ENCODE results near the gene EIF5.

Gene EIF5

DNA sequence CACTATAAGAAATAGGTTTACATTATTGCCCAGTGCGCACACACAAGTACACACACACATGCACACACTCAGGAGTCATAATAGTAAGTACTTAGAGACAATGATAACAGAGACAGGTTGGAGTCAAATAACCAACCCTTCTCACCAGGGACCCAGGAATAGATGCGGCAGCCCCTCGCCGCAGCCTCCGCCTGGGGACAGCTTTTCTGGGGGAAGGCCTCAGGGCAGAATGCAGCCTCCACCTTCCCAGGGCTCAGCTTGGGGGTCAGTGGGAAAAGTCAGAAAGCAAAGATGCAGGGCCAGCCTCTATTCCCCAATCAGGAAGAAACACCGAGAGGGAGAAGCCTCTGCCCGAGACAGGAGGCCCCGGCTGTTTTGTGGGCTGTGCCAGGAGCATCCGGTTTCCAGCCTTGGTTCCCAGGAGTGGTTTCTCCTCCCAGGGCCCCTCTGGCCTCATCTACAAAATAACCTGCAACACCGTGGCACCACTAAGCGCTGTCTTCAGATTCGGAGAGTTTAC lies 23.4 kb upstream of the EIF5 start:
- no peak for DNase-seq (ENCODE audit: low read depth, low spot score)

DNA sequence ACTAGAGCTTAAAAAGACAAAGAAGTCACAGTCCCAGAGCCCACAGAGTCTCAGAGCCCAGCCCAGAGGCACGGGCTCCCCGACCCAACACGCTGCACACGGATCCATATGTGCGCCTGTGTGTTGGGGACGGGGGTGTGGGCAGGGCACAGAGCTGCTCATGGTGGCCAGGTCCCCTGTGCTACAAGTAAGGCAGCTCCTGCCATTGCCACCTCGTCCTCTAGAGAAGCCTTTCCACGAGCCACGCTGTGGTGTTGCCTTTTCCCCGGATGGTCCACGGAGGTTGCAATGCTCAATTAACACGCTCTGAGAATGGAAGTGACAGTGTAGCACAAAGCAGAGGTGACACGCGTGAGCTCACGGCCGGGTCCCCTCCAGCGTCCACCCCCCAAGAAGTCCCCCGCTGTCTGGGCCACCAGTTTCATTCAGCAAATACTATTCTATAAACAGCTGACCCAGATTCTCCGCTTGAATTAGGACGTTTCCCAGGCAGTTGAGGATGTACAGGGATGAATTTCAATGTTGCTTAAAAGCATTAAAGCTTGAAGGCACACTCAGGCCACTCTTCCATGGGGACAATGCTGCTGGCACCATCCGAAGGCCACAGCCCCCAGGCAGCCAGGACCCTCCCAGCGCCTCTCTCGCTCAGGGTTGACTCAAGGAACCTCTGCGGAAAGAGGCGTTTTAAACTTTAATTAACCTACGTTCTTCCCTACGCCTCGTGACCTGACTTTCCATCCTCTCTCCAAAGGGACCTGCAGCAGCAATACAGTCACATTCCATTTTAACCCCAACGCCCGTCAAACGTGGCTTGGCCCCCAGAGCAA lies 22.7 kb upstream of the EIF5 start:
- no peak for DNase-seq (ENCODE audit: low read depth, low spot score)

DNA sequence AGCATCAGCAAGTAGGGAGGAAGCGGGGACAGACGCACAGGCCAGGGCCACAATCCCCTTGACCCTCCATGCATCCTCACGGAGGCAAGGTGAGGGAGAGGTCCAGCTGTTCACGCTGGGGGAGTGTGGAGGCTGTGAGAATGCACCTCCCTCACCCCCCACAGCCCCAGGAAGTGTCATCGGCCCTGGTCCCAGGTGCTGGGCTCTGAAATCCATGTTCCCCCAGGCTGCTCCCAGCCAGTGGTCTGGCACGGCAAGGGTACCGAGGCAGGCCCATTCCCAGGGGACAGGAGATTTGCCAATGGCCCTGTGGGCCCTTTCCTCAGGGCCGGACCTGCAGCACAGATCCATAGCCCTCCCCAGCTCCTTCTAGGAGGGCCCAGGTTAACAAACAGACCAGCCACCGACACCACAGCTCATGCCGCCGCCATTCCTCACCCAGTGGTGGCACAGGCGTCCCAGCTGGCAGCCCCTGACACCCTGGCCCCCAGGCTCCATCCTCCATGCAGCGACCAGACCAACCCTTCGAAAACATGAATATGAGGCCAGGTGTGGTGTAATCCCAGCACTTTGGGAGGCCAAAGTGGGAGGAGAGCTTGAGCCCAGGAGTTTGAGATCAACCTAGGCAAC lies 21.9 kb upstream of the EIF5 start:
- DNase-seq (ENCODE audit: low read depth, low spot score): no peak

DNA sequence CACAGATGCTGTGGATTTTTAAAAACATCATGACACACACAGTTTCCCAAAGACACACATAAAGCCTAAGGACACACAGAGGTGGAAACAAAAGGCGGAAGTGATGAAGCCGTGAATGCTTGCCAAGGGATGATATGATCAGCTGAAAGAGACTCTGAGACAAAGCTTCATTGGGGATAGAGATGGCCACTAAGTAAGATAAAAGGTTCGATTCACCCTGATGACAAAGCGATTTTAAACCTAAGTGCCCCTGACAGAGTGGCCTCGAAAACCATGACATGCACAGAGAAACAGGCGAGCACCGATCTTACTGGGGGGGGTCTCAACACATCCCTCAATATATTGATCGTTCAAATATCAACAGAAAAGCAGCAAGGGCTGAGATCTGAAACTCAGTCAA lies 20.3 kb upstream of the EIF5 start:
- DNase-seq (ENCODE audit: low read depth, low spot score): no peak

DNA sequence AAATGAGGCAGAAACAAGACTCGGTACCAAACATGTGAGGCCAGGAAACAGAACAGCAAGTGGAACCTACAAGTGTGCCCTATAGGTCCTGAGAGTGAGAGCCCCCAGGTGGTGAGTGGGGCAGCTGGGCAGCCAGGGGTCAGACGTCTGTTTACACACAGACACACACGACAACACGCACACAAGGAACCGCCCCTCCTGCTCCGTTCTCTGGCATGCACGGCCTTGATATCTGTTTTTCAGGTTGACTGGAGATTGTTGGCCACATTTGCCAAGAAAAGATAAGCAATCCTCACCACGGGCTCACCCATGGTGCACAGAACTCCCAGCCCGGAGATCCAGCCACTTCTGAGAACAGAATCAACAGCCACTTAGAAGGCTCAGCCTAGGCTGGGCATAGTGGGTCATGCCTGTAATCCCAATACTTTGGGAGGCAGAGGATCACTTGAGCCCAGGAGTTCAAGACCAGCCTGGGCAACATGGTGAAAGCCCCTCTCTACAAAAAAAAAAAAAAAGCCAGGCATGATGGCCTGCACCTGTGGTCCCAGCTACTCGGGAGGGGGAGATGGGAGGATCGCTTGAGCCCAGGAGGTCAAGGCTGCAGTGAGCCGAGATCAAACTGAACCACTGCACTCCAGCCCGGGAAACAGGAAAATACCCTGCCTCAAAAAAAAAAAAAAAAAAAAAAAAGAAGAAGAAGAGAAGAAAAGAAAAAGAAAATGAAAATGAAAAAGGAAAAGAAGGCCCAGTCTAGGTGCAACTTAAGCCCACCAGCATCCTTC lies 19.4 kb upstream of the EIF5 start:
- no peak for DNase-seq (ENCODE audit: low read depth, low spot score)

DNA sequence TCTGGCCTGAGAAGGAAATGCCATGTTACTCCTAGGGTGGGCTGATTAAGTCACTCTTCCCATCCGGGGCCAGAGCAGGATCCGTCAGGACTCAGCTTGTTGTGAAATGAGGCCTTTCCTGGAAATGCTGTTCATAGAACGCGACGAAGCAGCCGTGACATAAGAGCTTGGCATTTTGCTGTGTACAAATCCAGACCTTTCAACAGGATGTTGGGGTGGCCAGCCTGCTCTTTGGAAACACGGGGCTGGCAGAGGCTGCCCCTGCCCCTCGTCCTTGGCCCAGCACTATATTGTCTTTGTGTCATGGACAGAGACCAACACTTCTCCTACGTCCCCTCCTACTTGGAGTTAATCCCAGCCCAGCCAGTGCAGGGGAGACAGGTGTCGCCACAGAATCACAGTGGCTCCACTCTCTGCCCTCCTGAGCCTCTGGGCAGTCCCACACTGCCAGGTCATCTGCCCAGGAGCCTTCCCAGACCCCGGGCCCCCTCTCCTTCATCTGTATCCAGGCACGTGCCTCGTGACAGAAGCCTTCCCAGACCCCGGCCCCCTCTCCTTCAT lies 18.6 kb upstream of the EIF5 start:
- no peak for DNase-seq (ENCODE audit: low read depth, low spot score)

DNA sequence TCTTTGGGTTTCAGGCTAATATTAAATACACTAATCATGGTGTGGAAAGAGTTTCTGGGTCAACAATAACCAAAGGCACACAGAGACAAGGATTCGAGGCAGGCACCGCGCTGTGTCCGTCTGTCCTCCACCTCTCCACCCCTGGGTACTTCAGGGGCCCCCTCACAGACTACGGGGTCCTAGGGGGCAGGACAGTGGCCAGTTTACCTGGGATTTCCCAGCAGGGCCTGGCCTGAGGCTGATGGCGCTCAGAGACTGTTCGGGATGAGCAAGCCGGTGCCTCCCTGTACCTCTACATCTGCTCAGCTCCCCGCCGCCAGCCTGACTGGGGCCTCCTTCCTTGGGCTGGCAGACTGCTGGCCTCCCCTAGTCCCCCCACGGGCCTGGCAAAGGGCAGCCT lies 18.1 kb upstream of the EIF5 start:
- DNase-seq (ENCODE audit: low read depth, low spot score): no peak

DNA sequence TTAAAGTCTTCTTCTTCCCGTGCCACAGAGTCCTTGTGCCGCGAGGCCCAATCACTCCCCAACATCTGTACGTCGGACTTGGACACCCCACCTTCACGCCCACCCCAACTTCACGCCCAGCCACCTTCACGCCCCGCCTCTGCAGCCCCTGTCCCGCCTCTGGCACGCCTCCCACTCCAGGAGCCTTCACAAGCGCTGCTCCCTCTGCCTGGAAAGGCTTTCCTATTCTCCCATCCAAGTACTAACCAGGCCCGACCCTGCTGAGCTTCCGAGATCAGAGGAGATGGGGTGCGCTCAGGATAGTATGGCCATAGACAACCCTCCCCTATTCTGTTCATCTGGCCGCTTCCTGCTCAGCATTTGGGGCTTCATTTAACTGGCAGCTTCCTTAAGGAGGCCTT lies 17.3 kb upstream of the EIF5 start:
- no peak for DNase-seq (ENCODE audit: low read depth, low spot score)

DNA sequence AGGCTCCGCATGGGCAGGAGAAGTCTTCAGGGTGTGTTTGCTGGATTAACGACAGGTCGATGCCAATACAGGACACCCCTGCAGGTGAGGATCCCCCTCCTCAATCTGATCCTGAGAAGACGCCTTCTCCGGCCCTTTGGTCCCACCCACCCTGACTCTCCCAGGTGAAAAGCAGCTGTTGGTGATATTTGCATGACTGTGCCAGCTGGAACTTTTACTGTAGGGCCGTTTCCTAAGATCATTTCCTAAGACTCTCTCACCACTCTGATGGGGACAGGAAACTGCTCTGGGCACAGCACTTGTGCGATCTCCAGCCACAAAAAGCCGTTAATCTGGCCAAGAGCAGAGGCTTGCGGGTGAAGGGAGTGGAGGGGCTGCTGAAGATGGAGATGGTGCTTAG lies 16.8 kb upstream of the EIF5 start:
- no peak for DNase-seq (ENCODE audit: low read depth, low spot score)

DNA sequence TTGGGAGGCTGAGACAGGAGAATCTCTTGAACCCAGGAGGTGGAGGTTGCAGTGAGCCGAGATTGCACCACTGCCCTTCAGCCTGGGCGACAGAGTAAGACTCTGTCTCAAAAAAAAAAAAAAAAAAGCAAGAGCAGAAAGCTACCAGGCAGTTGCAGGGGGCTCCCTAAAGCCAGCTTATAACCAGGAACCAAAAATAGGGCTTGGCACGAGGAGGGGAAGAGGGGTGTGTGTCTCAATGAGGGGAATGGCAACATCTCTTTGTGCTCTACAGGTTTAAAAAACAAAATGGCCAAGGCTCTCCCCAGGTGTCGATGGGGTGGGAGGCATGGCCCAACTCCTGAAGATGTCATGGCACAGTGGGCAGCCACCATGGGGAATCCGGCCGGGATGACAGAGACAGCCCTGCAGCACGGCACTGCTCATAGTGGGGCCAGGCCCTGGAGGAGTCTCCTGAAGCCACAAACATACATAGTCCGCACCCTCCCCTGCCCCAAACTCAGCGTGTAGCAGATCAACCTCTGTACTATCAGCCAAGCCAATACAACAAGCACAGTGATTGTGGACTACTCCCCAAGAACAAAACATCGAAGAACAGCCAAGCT lies 16.0 kb upstream of the EIF5 start:
- DNase-seq (ENCODE audit: low read depth, low spot score): no peak

DNA sequence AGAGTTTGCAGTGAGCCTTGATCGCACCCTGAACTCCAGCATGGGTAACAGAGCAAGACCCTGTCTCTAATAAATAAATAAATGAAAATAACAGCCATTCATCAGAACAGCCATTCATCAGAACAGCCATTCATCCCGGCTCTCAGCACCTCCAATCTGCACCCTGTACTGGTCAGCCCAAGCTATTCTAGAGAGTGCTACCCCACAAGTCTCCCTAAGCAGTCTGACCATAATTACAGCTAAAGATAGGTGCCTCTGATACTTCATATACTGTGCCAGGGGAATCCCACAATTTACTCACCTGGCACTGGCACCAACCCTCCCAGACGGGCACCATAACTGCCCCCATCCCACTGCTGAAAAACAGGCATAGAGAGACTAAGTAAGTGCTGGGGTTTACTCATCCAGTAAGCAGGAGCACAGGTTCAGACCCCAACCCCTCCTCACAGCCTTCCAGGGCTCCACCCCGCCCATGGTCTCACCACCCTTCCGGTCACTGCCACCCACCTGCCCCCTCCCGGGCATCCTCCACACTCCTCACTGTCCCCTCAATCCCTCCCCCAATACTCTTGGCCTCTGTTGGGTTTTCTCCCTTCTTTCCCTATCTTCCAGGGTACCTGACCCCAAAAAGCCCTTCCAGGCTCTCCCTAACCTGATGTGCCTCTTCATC lies 15.2 kb upstream of the EIF5 start:
- no peak for DNase-seq (ENCODE audit: low read depth, low spot score)

DNA sequence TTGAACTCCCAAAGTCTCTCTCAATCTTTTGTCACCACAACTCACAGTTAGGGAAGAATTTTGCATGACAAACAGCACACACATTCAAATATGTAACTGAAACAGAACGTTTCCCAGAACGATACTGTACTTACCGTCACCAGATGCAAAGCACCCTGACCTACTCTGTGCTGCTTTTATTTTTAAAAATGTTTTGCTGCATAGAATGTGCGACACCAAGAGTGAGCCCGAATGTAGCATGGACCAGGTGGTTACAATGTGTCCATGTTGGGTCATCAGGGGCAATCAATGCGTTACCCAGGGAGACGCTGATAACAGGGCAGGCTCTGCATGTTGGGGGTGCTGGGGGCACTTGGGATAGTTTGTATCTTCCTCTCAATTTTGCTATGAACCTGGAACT lies 14.6 kb upstream of the EIF5 start:
- no peak for DNase-seq (ENCODE audit: low read depth, low spot score)

DNA sequence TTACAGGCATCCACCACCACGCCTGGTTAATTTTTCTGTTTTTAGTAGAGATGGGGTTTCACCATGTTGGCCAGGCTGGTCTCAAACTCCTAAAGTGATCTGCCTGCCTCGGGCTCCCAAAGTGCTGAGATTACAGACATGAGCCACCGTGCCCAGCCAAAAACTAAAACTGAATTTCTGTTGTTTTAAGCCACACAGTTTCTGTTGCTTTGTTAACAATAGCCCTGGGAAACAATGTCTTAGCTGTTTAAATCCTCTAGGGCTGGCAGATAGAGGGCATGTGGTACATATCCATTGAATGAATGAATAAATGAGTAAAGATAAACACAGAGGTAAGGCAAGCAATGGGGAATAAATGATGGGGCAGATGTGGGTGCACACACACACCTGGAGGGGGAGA lies 8.0 kb upstream of the EIF5 start:
- no peak for DNase-seq (ENCODE audit: low read depth, low spot score)

DNA sequence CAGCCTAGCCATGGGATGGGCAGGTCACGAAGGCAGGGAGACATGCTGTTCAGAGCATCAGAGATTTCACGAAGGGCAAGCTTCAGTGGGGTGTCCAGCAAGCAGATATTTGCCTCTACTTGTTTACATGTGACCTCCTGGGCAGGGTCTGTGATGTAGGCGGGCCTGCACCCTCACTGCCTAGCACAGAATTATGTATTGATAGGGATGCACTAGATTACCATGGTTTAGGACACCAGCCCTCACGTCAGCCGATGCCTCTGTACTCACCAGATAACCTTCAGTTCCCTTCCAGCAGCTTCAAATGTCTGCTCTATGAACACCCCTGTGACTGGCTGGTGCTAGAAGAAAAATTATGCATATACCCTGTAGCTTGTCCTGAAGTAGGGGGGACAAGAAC lies 5.1 kb upstream of the EIF5 start:
- DNase-seq (ENCODE audit: low read depth, low spot score): no peak

DNA sequence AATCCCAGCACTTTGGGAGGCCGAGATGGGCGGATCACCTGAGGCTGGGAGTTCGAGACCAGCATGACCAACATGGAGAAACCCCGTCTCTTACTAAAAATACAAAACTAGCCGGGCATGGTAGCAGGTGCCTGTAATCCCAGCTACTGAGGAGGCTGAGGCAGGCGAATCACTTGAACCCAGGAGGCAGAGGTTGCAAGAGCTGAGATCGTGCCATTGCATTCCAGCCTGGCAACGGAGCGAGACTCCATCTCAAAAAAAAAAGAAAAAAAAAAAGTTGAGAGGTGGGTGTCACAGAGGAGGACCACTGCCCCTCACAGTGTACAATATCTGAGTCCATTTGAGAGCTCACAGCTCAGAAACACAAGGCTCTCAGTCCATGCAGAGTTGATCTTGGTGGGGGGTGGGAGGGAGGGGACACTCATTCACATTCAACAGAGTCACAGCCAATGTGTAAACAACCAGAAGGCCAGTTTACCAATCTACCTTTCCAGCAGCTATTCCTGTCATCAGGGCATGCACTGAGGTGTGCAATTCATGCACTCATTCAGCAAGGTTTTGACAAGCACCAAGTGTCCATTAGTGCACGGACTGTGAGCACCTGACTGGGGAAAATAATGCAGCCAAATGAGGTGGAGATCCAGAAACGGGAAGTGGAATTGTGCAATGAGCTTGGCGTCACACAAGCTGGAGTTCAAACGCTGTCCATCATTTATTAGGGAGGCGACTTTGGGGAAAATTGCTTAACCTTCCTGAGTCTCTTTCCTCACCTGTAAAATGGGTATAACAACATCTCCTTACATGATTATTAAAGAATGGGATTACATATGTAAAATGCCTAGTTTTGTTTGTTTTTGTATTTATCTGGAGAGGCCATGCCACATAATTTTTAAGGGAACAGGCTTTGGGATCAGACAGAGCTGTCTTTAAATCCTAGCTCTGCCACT lies 4.4 kb upstream of the EIF5 start:
- DNase-seq (ENCODE audit: low read depth, low spot score): no peak

DNA sequence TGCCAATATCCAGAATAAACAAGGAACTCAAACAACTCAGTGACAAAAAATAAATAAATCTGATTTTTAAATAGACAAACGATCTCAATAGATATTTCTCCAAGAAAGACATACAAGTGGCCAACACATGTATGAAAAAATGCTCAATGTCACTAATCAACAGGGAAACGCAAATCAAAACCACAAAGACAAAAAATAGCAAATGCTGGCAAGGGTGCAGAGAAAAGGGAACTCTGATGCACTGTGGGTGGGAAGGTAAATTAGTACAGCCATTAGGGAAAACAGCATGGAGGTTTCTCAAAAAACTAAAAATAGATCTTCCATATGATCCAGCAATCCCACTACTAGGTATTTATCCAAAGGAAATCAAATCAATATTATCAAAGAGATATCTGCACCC lies 3.5 kb upstream of the EIF5 start:
- no peak for DNase-seq (ENCODE audit: low read depth, low spot score)

DNA sequence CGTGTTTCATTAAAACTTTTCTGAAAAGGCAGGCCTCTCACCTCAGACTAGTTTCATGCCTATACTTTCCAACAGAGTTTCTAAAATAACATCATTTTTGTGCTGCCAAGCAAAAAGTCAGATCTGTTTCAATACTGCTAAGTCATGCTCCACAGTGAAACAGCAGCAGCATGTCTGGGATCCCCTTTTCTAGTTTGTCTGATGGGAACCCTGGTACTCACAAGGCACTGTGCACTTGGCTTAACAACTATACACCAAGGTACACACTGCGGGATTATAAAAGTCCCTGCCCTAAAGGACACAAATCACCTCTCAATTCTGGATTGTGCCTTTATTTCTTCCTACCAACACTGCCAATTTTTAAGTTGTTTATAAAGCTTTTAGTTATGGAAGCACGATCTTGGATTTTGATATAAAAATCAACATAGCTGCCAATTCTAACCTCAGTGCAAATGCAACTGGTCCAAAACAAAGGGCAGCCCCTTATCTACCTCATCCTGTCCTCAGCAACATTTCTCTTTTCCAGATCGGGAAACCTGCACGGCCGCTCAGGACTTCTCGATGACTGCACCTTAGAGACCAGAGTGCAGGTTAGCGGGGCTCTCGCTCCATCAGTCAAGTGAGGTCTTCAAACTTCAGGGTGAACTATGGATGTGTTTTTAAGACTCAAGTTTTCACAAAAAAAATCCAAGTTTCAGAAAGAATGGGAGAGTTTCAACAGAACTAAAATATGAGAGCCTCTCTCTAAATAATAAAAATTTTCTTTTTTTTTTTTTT lies 1.7 kb upstream of the EIF5 start:
- no peak for DNase-seq (ENCODE audit: low read depth, low spot score)

DNA sequence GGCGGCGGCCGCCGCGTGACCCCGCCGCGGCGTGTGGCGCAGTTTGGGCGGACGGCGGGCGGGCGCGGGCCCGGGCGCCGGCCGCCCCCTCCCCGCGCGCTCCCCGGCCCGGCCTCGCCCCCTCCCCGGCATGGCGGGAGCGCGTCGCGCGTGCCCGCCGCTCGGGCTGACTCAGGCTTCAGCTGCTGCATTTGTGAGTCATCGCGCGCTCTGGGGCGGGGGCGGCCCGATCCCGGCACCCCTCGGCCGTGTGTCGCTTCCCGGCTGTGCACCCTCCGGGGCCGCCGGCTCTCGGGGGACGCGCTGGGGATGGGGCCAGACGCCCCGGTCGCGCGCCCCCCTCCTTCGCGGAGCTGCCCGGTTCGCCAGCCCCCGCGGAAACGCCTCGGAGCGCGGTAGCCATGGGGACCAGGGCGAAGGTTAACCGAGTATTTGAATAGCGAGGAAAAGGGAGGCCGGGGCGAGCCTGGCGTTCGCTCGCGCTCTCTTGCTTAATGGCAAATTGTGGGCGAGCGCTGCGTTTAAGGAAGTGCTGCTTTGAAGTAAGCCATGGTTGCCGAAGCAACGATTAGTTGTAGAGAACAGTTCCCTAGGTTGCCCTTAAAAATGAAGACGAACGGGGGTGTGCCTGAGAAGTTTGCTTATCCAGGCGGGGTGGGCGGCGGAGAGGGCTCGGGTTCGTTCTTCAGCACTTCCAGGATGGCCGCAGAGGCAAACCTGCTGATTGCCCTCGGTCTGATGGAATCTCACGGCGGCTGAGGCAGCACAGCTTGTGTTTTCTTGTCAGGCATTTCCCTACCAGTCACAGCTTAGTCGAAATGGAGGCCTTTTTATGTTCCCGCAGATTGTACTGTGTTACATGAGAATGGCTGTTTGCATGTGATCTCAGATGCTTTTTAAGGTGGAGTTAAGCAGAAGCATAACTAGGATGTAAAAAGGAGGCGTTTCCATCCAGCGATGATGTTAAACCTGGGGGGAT lies 896 bp downstream of the EIF5 start:
- peak; percentile 13 for DNase-seq (ENCODE audit: low read depth, low spot score)

All from brain pericyte (primary cell).